GM18519 (cell line): ENCODE data around the gene RIT1.

Experiments
- ATAC-seq: cut with Tn5 transposase; IDR thresholded peaks from one replicate; pipeline ENCODE4 v1.9.1; 2021; ENCODE audit warnings: mild to moderate bottlenecking, moderate library complexity; ENCODE audit not compliant: unreplicated experiment, low FRiP score

The RIT1 gene

GRCh38 chr1:155859881-155860871 lies 51.0 kb downstream of the RIT1 start:
- no peak for ATAC-seq

- ATAC-seq = peak; percentile 52
Observed at GRCh38 chr1:155859234-155859829, 51.8 kb downstream of the RIT1 start, which contains the start of gene SYT11. SYT11 (plus strand) TSS chr1:155859567; CDS start chr1:155859762, 195 bp downstream.

- no peak for ATAC-seq
Observed at GRCh38 chr1:155858800-155859233, 52.3 kb downstream of the RIT1 start.

- ATAC-seq = peak; percentile 38
Observed at GRCh38 chr1:155856975-155857930, 53.9 kb downstream of the RIT1 start, which contains the start of gene GON4L. GON4L (minus strand) TSS chr1:155857214; CDS start chr1:155853780, 3,434 bp downstream.

- ATAC-seq = no peak
Observed at GRCh38 chr1:155856257-155856974, 54.7 kb downstream of the RIT1 start.

- ATAC-seq = no peak
Observed at GRCh38 chr1:155850345-155850744, 60.8 kb downstream of the RIT1 start.

GRCh38 chr1:155847823-155848529 lies 63.2 kb downstream of the RIT1 start:
- no peak for ATAC-seq
